ENCODE results near the gene PPP1R7. TPM values are rescaled to one million over a fixed set of nuclear protein-coding genes. Genes with fewer than 3 reads are reported as not detected.

PPP1R7 gene
- total RNA-seq, 2 experiments from 2014 or later: 104 to 129 TPM

GRCh38 chr2:241123816-241124536 lies 26.3 kb upstream of the PPP1R7 start:
- no peaks in the 10 kb centered on the region for H3K27me3 Mint-ChIP-seq
- ATAC-seq: peak; percentile 64
- peak overlapping the region; percentile 77 for H3K27ac Mint-ChIP-seq
- peak; percentile 65 for DNase-seq
- intact Hi-C loops (cut with DNase I, micrococcal nuclease): no loop called here
- CTCF ChIA-PET: interaction anchor here (0.6 kb wide), 1 partner anchor 14 kb away, joined by 3 read pairs; no protein-coding TSS in a partner anchor
- H3K36me3 Mint-ChIP-seq (ENCODE audit: low read depth): peaks cover 45% of the 10 kb centered on the region
- peaks cover 2% of the 10 kb centered on the region for H3K9me3 Mint-ChIP-seq (ENCODE audit: low read depth)
- POLR2A ChIA-PET: no interaction called here
- H3K4me3 Mint-ChIP-seq: peak overlapping the region; percentile 59
- H3K4me1 Mint-ChIP-seq: peaks cover 39% of the 10 kb centered on the region

GRCh38 chr2:241125626-241126025 lies 24.6 kb upstream of the PPP1R7 start:
- POLR2A ChIA-PET: no interaction called here

GRCh38 chr2:241126201-241126611 lies 24.1 kb upstream of the PPP1R7 start:
- ATAC-seq (no peak), DNase-seq (no peak)
- H3K27me3 Mint-ChIP-seq: no peaks in the 10 kb centered on the region
- peaks cover 33% of the 10 kb centered on the region for H3K4me1 Mint-ChIP-seq
- H3K9me3 Mint-ChIP-seq (ENCODE audit: low read depth): peaks cover under 1% of the 10 kb centered on the region
- POLR2A ChIA-PET: no interaction called here
- H3K27ac Mint-ChIP-seq: peak overlapping the region; percentile 31
- peaks cover 50% of the 10 kb centered on the region for H3K36me3 Mint-ChIP-seq (ENCODE audit: low read depth)
- CTCF ChIA-PET: no interaction called here
- no peak overlapping the region for H3K4me3 Mint-ChIP-seq
- intact Hi-C loops (cut with DNase I, micrococcal nuclease): no loop called here

More at GRCh38 chr2:241125626-241126025, 24.6 kb upstream of the PPP1R7 start:
- Mint-ChIP-seq H3K27ac (no peak overlapping the region), H3K4me3 (no peak overlapping the region), H3K4me1 (peaks cover 37% of the 10 kb centered on the region), H3K27me3 (no peaks in the 10 kb centered on the region), H3K9me3 (ENCODE audit: low read depth) (peaks cover 2% of the 10 kb centered on the region), H3K36me3 (ENCODE audit: low read depth) (peaks cover 53% of the 10 kb centered on the region)
- ATAC-seq (no peak), DNase-seq (no peak)
- intact Hi-C loops (cut with DNase I, micrococcal nuclease): no loop called here
- CTCF ChIA-PET: no interaction called here

GRCh38 chr2:241126771-241127202 lies 23.5 kb upstream of the PPP1R7 start:
- Mint-ChIP-seq H3K4me3 (no peak overlapping the region), H3K9me3 (ENCODE audit: low read depth) (no peaks in the 10 kb centered on the region), H3K27ac (peak overlapping the region; percentile 95), H3K27me3 (no peaks in the 10 kb centered on the region), H3K4me1 (peaks cover 27% of the 10 kb centered on the region), H3K36me3 (ENCODE audit: low read depth) (peaks cover 44% of the 10 kb centered on the region)
- no peak for ATAC-seq
- intact Hi-C loops (cut with DNase I, micrococcal nuclease): no loop called here
- DNase-seq: no peak
- POLR2A ChIA-PET: no interaction called here
- CTCF ChIA-PET: interaction anchor here (0.6 to 0.7 kb wide), 2 partner anchors 19 to 284 kb away, joined by 3 to 7 read pairs; no protein-coding TSS in a partner anchor

- ATAC-seq (no peak), DNase-seq (no peak)
- peaks cover 44% of the 10 kb centered on the region for H3K36me3 Mint-ChIP-seq (ENCODE audit: low read depth)
- peak overlapping the region; percentile 15 for H3K4me3 Mint-ChIP-seq
- H3K27me3 Mint-ChIP-seq: no peaks in the 10 kb centered on the region
- ChIA-PET CTCF (no interaction called here), POLR2A (interaction anchor here (1.6 kb wide), 1 partner anchor 21 kb away, joined by 4 read pairs; the partner anchor contains the start of gene PASK)
- peak overlapping the region; percentile 95 for H3K27ac Mint-ChIP-seq
- H3K4me1 Mint-ChIP-seq: peaks cover 27% of the 10 kb centered on the region
- H3K9me3 Mint-ChIP-seq (ENCODE audit: low read depth): no peaks in the 10 kb centered on the region
- intact Hi-C loops (cut with DNase I, micrococcal nuclease): no loop called here
These were observed 22.0 kb upstream of the PPP1R7 start for GRCh38 chr2:241128266-241128665.

- H3K9me3 Mint-ChIP-seq (ENCODE audit: low read depth): no peaks in the 10 kb centered on the region
- no peak overlapping the region for H3K4me3 Mint-ChIP-seq
- intact Hi-C loops (cut with DNase I, micrococcal nuclease): no loop called here
- peak overlapping the region; percentile 95 for H3K27ac Mint-ChIP-seq
- no peak for ATAC-seq
- ChIA-PET CTCF (interaction anchor here (0.7 to 0.9 kb wide), 2 partner anchors 16 to 25 kb away, joined by 3 read pairs; no protein-coding TSS in a partner anchor), POLR2A (interaction anchor here (0.6 to 1.6 kb wide), 2 partner anchors 20 to 299 kb away, joined by 4 to 10 read pairs; partner anchors contain the start of gene PASK)
- no peak for DNase-seq
- H3K36me3 Mint-ChIP-seq (ENCODE audit: low read depth): peaks cover 44% of the 10 kb centered on the region
- H3K4me1 Mint-ChIP-seq: peaks cover 22% of the 10 kb centered on the region
- H3K27me3 Mint-ChIP-seq: no peaks in the 10 kb centered on the region
These were observed 21.0 kb upstream of the PPP1R7 start for GRCh38 chr2:241129086-241129871.

GRCh38 chr2:241130316-241130715 lies 20.0 kb upstream of the PPP1R7 start:
- ChIA-PET CTCF (interaction anchor here (0.9 kb wide), 1 partner anchor 17 kb away, joined by 3 read pairs; no protein-coding TSS in a partner anchor), POLR2A (no interaction called here)
- intact Hi-C loops (cut with DNase I, micrococcal nuclease): no loop called here
- no peaks in the 10 kb centered on the region for H3K27me3 Mint-ChIP-seq
- H3K4me3 Mint-ChIP-seq: no peak overlapping the region
- H3K4me1 Mint-ChIP-seq: peaks cover 22% of the 10 kb centered on the region
- ATAC-seq: no peak
- no peak overlapping the region for H3K27ac Mint-ChIP-seq
- no peak for DNase-seq
- no peaks in the 10 kb centered on the region for H3K9me3 Mint-ChIP-seq (ENCODE audit: low read depth)
- H3K36me3 Mint-ChIP-seq (ENCODE audit: low read depth): peaks cover 47% of the 10 kb centered on the region

GRCh38 chr2:241131531-241131930 lies 18.7 kb upstream of the PPP1R7 start:
- Mint-ChIP-seq H3K27me3 (no peaks in the 10 kb centered on the region), H3K27ac (no peak overlapping the region), H3K4me3 (no peak overlapping the region), H3K9me3 (ENCODE audit: low read depth) (no peaks in the 10 kb centered on the region), H3K4me1 (peaks cover 22% of the 10 kb centered on the region), H3K36me3 (ENCODE audit: low read depth) (peaks cover 56% of the 10 kb centered on the region)
- ChIA-PET POLR2A (no interaction called here), CTCF (no interaction called here)
- intact Hi-C loops (cut with DNase I, micrococcal nuclease): no loop called here
- ATAC-seq (no peak), DNase-seq (no peak)

GRCh38 chr2:241132538-241133435 lies 17.5 kb upstream of the PPP1R7 start:
- Mint-ChIP-seq H3K4me1 (peaks cover 14% of the 10 kb centered on the region), H3K9me3 (ENCODE audit: low read depth) (no peaks in the 10 kb centered on the region), H3K4me3 (no peak overlapping the region), H3K36me3 (ENCODE audit: low read depth) (peaks cover 53% of the 10 kb centered on the region), H3K27ac (no peak overlapping the region), H3K27me3 (no peaks in the 10 kb centered on the region)
- ChIA-PET POLR2A (no interaction called here), CTCF (interaction anchor here (0.6 kb wide), 1 partner anchor 492 kb away, joined by 3 read pairs; no protein-coding TSS in a partner anchor)
- DNase-seq (no peak), ATAC-seq (no peak)
- intact Hi-C loops (cut with DNase I, micrococcal nuclease): no loop called here

GRCh38 chr2:241133436-241133820 lies 16.8 kb upstream of the PPP1R7 start:
- Mint-ChIP-seq H3K4me1 (peaks cover 8% of the 10 kb centered on the region), H3K27ac (no peak overlapping the region), H3K36me3 (ENCODE audit: low read depth) (peaks cover 47% of the 10 kb centered on the region), H3K27me3 (no peaks in the 10 kb centered on the region), H3K4me3 (no peak overlapping the region), H3K9me3 (ENCODE audit: low read depth) (no peaks in the 10 kb centered on the region)
- ATAC-seq: no peak
- intact Hi-C loops (cut with DNase I, micrococcal nuclease): no loop called here
- no peak for DNase-seq
- ChIA-PET CTCF (interaction anchor here (0.6 kb wide), 1 partner anchor 491 kb away, joined by 3 read pairs; no protein-coding TSS in a partner anchor), POLR2A (no interaction called here)

- H3K4me3 Mint-ChIP-seq: no peak overlapping the region
- H3K36me3 Mint-ChIP-seq (ENCODE audit: low read depth): peaks cover 41% of the 10 kb centered on the region
- H3K9me3 Mint-ChIP-seq (ENCODE audit: low read depth): no peaks in the 10 kb centered on the region
- no peaks in the 10 kb centered on the region for H3K4me1 Mint-ChIP-seq
- intact Hi-C loops (cut with DNase I, micrococcal nuclease): no loop called here
- POLR2A ChIA-PET: no interaction called here
- no peaks in the 10 kb centered on the region for H3K27me3 Mint-ChIP-seq
- ATAC-seq: no peak
- no peak overlapping the region for H3K27ac Mint-ChIP-seq
- no peak for DNase-seq
- CTCF ChIA-PET: no interaction called here
These were observed 15.6 kb upstream of the PPP1R7 start for GRCh38 chr2:241134711-241135110.
